ENCODE results near the gene CTNNBL1.

The CTNNBL1 gene

GRCh38 chr20:37801921-37802320, 108.1 kb downstream of the CTNNBL1 start:
- H3K9me3 ChIP-seq = no peaks in the 10 kb centered on the region
- H3K27me3 ChIP-seq = no peaks in the 10 kb centered on the region
- no peak overlapping the region for H3K4me3 ChIP-seq
- H3K27ac ChIP-seq = no peak overlapping the region
- DNase-seq = no peak
- intact Hi-C loops (cut with DNase I; ENCODE audit: low total_unique reads) = no loop called here
- no peaks in the 10 kb centered on the region for H3K4me1 ChIP-seq
- peaks cover 40 to 56% (median 52%) of the 10 kb centered on the region in 3 donors for H3K36me3 ChIP-seq
- TF ChIP-seq CTCF (IDR thresholded peaks at IDR 0.05) = no peak

- no peak overlapping the region for H3K27ac ChIP-seq
- intact Hi-C loops (cut with DNase I; ENCODE audit: low total_unique reads) = no loop called here
These were observed 109.8 kb downstream of the CTNNBL1 start for GRCh38 chr20:37803438-37804307.

DNA sequence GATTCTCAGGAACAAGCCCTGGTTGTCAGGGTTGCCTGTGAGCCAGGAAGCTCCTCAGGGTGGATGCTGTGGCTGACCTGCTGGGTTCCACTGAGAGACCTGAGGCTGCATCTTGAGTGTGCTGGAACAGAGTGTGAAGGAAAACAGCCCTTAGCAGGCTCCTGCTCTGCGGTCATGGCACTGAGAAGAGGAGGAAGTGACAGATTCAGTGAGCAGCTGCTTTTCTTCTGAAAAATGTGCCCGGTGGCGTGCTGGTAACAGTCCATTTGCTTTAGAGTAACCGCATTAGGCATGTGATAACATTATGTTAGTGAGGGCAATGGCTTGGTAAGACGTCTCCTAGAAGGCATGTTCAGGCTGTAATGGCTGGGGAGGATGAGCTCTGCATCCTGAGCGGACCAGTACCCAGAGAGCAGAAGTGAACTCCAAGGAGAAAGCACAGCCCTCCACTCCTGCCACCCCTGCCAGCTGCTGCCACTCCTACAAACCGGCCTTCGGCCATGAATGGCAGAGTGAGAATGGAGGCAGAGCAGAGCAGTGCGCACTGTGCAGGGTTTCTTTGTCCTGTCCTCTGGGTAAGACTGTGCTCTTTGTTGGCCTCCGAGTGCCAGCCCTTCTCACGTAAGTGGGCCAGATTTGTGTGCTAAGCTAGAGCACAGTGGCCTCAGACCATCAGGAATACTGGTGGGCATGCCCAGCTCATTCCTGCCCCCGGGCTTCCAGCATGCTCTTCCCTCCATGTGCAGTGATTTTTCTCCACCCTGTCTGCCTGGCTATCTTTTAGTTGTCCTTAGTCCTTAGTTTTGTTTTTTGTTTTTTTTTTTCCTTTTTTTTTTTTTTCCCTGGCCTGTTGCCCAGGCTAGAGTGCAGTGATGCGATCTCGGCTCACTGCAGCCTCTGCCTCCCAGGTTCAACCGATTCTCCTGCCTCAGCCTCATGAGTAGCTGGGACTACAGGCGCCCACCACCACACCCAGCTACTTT, 111.0 kb downstream of the CTNNBL1 start:
- Histone ChIP-seq H3K36me3 (peaks cover 32 to 56% (median 45%) of the 10 kb centered on the region in 3 donors), H3K4me1 (no peaks in the 10 kb centered on the region), H3K27me3 (no peaks in the 10 kb centered on the region), H3K27ac (no peak overlapping the region), H3K9me3 (no peaks in the 10 kb centered on the region), H3K4me3 (no peak overlapping the region)
- no peak for DNase-seq
- TF ChIP-seq CTCF (IDR thresholded peaks at IDR 0.05) = no peak
- intact Hi-C loops (cut with DNase I; ENCODE audit: low total_unique reads) = no loop called here

More at GRCh38 chr20:37803438-37804307, 109.8 kb downstream of the CTNNBL1 start:
- Histone ChIP-seq H3K4me3 (no peak overlapping the region), H3K9me3 (no peaks in the 10 kb centered on the region), H3K36me3 (peaks cover 27 to 60% (median 44%) of the 10 kb centered on the region in 3 donors), H3K27me3 (no peaks in the 10 kb centered on the region), H3K4me1 (no peaks in the 10 kb centered on the region)
- DNase-seq = no peak
- TF ChIP-seq CTCF (IDR thresholded peaks at IDR 0.05) = no peak

- H3K4me3 ChIP-seq = no peak overlapping the region
- no peaks in the 10 kb centered on the region for H3K27me3 ChIP-seq
- no peak for DNase-seq
- TF ChIP-seq CTCF (IDR thresholded peaks at IDR 0.05) = no peak
- peaks cover 36 to 52% (median 51%) of the 10 kb centered on the region in 3 donors for H3K36me3 ChIP-seq
- no peaks in the 10 kb centered on the region for H3K9me3 ChIP-seq
- intact Hi-C loops (cut with DNase I; ENCODE audit: low total_unique reads) = no loop called here
- H3K4me1 ChIP-seq = no peaks in the 10 kb centered on the region
- no peak overlapping the region for H3K27ac ChIP-seq
These were observed 113.8 kb downstream of the CTNNBL1 start for GRCh38 chr20:37807471-37808232.
